Ovary (tissue), 9 donors: ENCODE measurements around the gene ACAD9. TPM values are rescaled to one million over a fixed set of nuclear protein-coding genes. Genes with fewer than 3 reads are reported as not detected.

Source experiments
- DNase-seq, 5 donors: peaks; one replicate each; pipeline ENCODE4 v3.0.0-alpha.2; 2019 to 2020
- H3K27ac ChIP-seq, 2 donors: fragments of 200-600 bp; one replicate each; pipeline versions ENCODE4 v1.5.1 to v1.8.0; 2019 to 2022
- H3K27me3 ChIP-seq: fragments of 200-600 bp; one replicate; pipeline ENCODE4 v1.8.0; 2022
- H3K36me3 ChIP-seq: fragments of 200-600 bp; sonication (generic); one replicate; pipeline ENCODE4 v1.5.1; 2019
- H3K4me1 ChIP-seq: one replicate; pipeline ENCODE4 v1.8.1; 2013; ENCODE audit warnings: mild to moderate bottlenecking, moderate library complexity; ENCODE audit not compliant: insufficient read depth
- H3K4me3 ChIP-seq: fragments of 200-600 bp; sonication (generic); one replicate; pipeline ENCODE4 v1.5.1; 2017
- H3K9me3 ChIP-seq, 2 donors: fragments of 200-600 bp in 1 of 2; sonication (generic) in 1 of 2; one replicate each; pipeline versions ENCODE4 v1.5.1 to v1.8.1; 2013 to 2019; ENCODE audit warnings: mild to moderate bottlenecking in 1 of 2, moderate library complexity in 1 of 2
- EP300 ChIP-seq: sonication (generic); formaldehyde crosslinking; IDR thresholded peaks from one replicate; pipeline ENCODE4 v1.6.1; 2017; ENCODE audit warnings: antibody characterized with exemption
- POLR2A ChIP-seq: fragments of 450-650 bp; IDR thresholded peaks from one replicate; pipeline ENCODE4 v1.6.1; 2017; ENCODE audit warnings: antibody characterized with exemption, mild to moderate bottlenecking, moderate library complexity
- WGBS, 3 donors: extraction: QIAGEN DNeasy Blood & Tissue Kit in 1 of 3; methylation state at CpG; one replicate each; pipeline versions ENCODE4 v1.1.5 to v1.1.7; 2013 to 2017; 5-methylcytosine and 5-hydroxymethylcytosine counted together
- intact Hi-C, 4 donors: fragments of 100-400 bp; cut with DNase I; formaldehyde crosslinking; loops; one replicate each; pipeline versions ENCODE4 v1.11.0 to v1.15.1; 2022 to 2023
- polyA plus RNA-seq, 2 donors: library from polyadenylated mRNA; stranded (reverse); fragments of 200-250 nt in 1 of 2; fragments of 350-450 nt in 1 of 2; fragmentation: Illumina TruSeq in 1 of 2; extraction: RNeasy Lipid Tissue Mini Kit (QIAGEN cat#74804) in 1 of 2; gene quantifications; one replicate each; pipeline ENCODE4 v1.2.3, GENCODE V29; 2013 to 2014
- total RNA-seq, 7 donors: library from RNA; depleted of rRNA in 2 of 7; stranded (reverse); fragments of >200 nt in 2 of 7; fragmentation: NEBNext Ultra II Directional in 3 of 7; extraction: Animal tissue kit (Norgen Biotek cat#: 25700) in 3 of 7; gene quantifications; one replicate each; pipeline versions ENCODE4 v1.1.0 to v1.2.4, GENCODE V29; 2016 to 2023
- TF ChIP-seq, protein P1 (sequence below), 3 donors: fragments of 450-650 bp in 2 of 3; fragments of 200-600 bp in 1 of 3; IDR thresholded peaks; one replicate each; pipeline versions ENCODE4 v1.5.1 to v1.8.0; 2016 to 2022; ENCODE audit warnings: antibody characterized with exemption in 3 of 3, mild to moderate bottlenecking in 1 of 3
- donor health status: DM: no; HTN: no; CAD: no; lungs with moderate emphysema.
- donor health status: DM: no; HTN: no; CAD: no.
- donor health status: Bipolar disorder and iron deficiency.
- donor health status: DM: yes; HTN: yes; CAD: no.
- donor health status: DM: no; HTN: no; CAD: no.
- donor health status: DM: yes; HTN: yes; CAD: no.

The ACAD9 gene
- total and polyA plus RNA-seq, 9 donors: 21.8 to 51.7 (median 36.5) TPM

GRCh38 chr3:128872282-128872681 is 7.1 kb upstream of the ACAD9 start:
- H3K4me3 ChIP-seq: no peak overlapping the region
- no peak for DNase-seq
- no peaks in the 10 kb centered on the region for H3K36me3 ChIP-seq
- 80 to 89% (median 83%) methylated on average over 4 of the region's 4 CpGs for WGBS, 3 donors
- H3K27ac ChIP-seq: no peak overlapping the region
- H3K9me3 ChIP-seq: no peaks in the 10 kb centered on the region
- TF ChIP-seq, protein P1, sequence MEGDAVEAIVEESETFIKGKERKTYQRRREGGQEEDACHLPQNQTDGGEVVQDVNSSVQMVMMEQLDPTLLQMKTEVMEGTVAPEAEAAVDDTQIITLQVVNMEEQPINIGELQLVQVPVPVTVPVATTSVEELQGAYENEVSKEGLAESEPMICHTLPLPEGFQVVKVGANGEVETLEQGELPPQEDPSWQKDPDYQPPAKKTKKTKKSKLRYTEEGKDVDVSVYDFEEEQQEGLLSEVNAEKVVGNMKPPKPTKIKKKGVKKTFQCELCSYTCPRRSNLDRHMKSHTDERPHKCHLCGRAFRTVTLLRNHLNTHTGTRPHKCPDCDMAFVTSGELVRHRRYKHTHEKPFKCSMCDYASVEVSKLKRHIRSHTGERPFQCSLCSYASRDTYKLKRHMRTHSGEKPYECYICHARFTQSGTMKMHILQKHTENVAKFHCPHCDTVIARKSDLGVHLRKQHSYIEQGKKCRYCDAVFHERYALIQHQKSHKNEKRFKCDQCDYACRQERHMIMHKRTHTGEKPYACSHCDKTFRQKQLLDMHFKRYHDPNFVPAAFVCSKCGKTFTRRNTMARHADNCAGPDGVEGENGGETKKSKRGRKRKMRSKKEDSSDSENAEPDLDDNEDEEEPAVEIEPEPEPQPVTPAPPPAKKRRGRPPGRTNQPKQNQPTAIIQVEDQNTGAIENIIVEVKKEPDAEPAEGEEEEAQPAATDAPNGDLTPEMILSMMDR (IDR thresholded peaks at IDR 0.05): no peak
- no peak for TF ChIP-seq POLR2A
- no peak for TF ChIP-seq EP300
- intact Hi-C loops: loop anchor here in 1 of 4 donors (10.0 kb wide), 1 partner anchor 187 kb away; no protein-coding TSS in a partner anchor
- no peaks in the 10 kb centered on the region for H3K27me3 ChIP-seq
- no peaks in the 10 kb centered on the region for H3K4me1 ChIP-seq

GRCh38 chr3:128872744-128873143 is 6.7 kb upstream of the ACAD9 start:
- 79 to 86% (median 84%) methylated on average over 8 of the region's 8 CpGs for WGBS, 3 donors
- H3K4me3 ChIP-seq: no peak overlapping the region

DNA sequence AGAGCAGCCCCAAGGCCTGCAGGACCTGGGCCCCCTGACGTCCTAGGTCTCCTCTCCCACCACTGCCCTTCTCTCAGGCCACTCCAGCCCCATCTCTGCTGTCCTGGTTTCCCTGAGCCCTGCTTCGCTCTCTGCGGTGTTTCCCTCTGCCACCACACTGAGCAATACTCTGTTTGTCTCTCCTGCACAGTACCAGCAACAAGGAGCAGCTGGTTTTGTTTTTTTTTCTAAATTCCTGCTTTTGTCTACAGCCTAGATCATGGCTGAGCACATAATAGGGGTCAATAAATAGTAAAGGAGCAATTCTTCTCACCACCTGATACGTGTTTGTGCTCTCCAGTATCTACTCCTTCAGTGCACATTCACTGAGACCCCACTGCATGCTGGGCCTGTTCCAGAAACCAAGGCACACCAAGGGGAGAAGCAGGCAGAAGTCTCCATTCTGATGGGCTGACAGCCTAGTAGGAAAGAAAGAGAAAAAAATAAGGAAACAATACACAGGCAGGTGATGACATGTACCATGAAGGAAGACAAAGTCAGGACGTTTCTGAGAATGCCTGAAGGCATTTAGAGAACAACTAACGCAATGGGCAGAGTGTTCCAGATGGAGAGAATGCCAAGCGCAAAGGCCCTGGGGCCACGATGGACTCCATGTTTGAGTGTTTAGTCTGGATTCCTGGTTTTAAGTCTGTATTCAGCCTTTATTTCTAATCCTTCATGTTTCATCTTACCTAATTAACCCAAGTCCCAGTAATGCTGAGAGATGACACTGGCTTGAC is 6.0 kb upstream of the ACAD9 start:
- no peak overlapping the region for H3K4me3 ChIP-seq
- DNase-seq: no peak
- 55 to 74% (median 65%) methylated on average over 8 of the region's 8 CpGs for WGBS, 3 donors
- intact Hi-C loops: loop anchor here in 1 of 4 donors (10.0 kb wide), 1 partner anchor 189 kb away; no protein-coding TSS in a partner anchor
- TF ChIP-seq EP300: no peak
- TF ChIP-seq, protein P1 (IDR thresholded peaks at IDR 0.05): no peak
- TF ChIP-seq POLR2A: no peak
- no peak overlapping the region for H3K27ac ChIP-seq
- peaks cover 6% of the 10 kb centered on the region for H3K4me1 ChIP-seq
- H3K27me3 ChIP-seq: no peaks in the 10 kb centered on the region
- H3K9me3 ChIP-seq: no peaks in the 10 kb centered on the region
- no peaks in the 10 kb centered on the region for H3K36me3 ChIP-seq

More at GRCh38 chr3:128872744-128873143, 6.7 kb upstream of the ACAD9 start:
- no peaks in the 10 kb centered on the region for H3K36me3 ChIP-seq
- H3K9me3 ChIP-seq: no peaks in the 10 kb centered on the region
- no peak overlapping the region for H3K27ac ChIP-seq
- intact Hi-C loops: loop anchor here in 1 of 4 donors (10.0 kb wide), 1 partner anchor 188 kb away; no protein-coding TSS in a partner anchor
- H3K4me1 ChIP-seq: peaks cover 1% of the 10 kb centered on the region
- DNase-seq: no peak
- H3K27me3 ChIP-seq: no peaks in the 10 kb centered on the region
- TF ChIP-seq POLR2A (no peak), EP300 (no peak)
- TF ChIP-seq, protein P1 (IDR thresholded peaks at IDR 0.05): no peak

DNA sequence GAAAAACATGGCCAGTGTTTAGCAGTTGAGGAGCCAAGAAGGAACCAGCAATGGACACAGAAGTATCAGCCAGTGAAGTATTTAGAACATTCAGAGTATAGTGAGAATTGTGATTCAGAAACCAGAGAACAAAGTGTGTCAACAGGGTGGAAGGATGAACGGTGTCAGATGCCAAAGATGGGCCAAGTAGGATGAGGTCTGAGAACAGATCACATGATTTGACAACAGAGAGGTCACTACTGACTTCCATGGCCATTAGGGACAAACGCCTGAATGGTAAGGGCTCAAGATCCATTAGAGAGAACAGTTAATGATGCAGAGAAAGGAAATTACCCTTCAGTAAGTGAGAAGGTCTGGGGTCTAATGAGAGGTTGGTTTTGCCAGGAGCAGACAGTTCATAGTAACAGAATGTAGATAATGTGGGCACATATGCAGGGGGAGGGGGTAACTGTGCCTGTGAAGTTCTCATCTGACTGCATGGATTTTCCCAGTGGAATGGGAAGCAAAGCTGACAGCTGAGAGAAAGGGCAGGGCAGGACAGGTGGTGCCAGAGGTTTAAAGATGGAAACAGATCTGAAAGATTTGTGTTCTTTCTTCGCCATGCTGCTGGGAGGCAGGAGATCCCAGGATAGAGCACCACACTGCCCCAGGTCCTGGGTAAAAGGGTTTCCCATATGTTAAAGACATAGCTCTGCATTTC is 4.8 kb upstream of the ACAD9 start:
- WGBS, 3 donors: 55 to 61% (median 59%) methylated on average over 3 of the region's 3 CpGs
- TF ChIP-seq EP300 (no peak), POLR2A (no peak)
- TF ChIP-seq, protein P1 (IDR thresholded peaks at IDR 0.05): no peak

More for the DNA sequence above, 4.8 kb upstream of the ACAD9 start:
- no peak for DNase-seq
- Histone ChIP-seq H3K27ac (no peak overlapping the region), H3K4me3 (no peak overlapping the region), H3K36me3 (no peaks in the 10 kb centered on the region), H3K4me1 (peaks cover 7% of the 10 kb centered on the region), H3K9me3 (no peaks in the 10 kb centered on the region), H3K27me3 (no peaks in the 10 kb centered on the region)
- intact Hi-C loops: loop anchor here in 1 of 4 donors (10.0 kb wide), 1 partner anchor 190 kb away; no protein-coding TSS in a partner anchor
